ELF-1 (cell line): ENCODE data around the gene IFI27L1.

ENCODE experiments used
- DNase-seq: peaks from one replicate; pipeline ENCODE4 v3.0.0-alpha.2; 2016; ENCODE audit warnings: low read depth, low spot score

Gene IFI27L1

GRCh38 chr14:94080621-94081385 lies at the start of gene IFI27L1, which contains the start of gene DDX24:
TSS of gene IFI27L1 (plus strand) at chr14:94081310. CDS start at chr14:94096938, 15,628 bp downstream.
TSS of gene DDX24 (minus strand) at chr14:94081202. CDS start at chr14:94079742, 1,460 bp downstream.
- DNase-seq = peak; percentile 92

GRCh38 chr14:94031883-94032279 lies 49.2 kb upstream of the IFI27L1 start:
- no peak for DNase-seq

- no peak for DNase-seq
These were observed 46.2 kb upstream of the IFI27L1 start for GRCh38 chr14:94034886-94035285.

GRCh38 chr14:94036313-94037167 lies 44.6 kb upstream of the IFI27L1 start:
- DNase-seq = peak; percentile 92

GRCh38 chr14:94037954-94038353 lies 43.2 kb upstream of the IFI27L1 start:
- no peak for DNase-seq

- DNase-seq = no peak
These were observed 42.6 kb upstream of the IFI27L1 start for GRCh38 chr14:94038510-94038909.

- no peak for DNase-seq
These were observed 42.0 kb upstream of the IFI27L1 start for GRCh38 chr14:94038921-94039629.

GRCh38 chr14:94040247-94040646 lies 40.9 kb upstream of the IFI27L1 start:
- DNase-seq = no peak

GRCh38 chr14:94040796-94041195 lies 40.3 kb upstream of the IFI27L1 start:
- DNase-seq = no peak

- no peak for DNase-seq
These were observed 39.4 kb upstream of the IFI27L1 start for GRCh38 chr14:94041551-94042346.

GRCh38 chr14:94042433-94043091 lies 38.5 kb upstream of the IFI27L1 start:
- no peak for DNase-seq

GRCh38 chr14:94043111-94043755 lies 37.9 kb upstream of the IFI27L1 start:
- no peak for DNase-seq

GRCh38 chr14:94043756-94044475 lies 37.2 kb upstream of the IFI27L1 start:
- DNase-seq = no peak

- DNase-seq = no peak
These were observed 36.5 kb upstream of the IFI27L1 start for GRCh38 chr14:94044476-94045091.

- DNase-seq = no peak
These were observed 36.0 kb upstream of the IFI27L1 start for GRCh38 chr14:94045101-94045500.

GRCh38 chr14:94045563-94046345 lies 35.4 kb upstream of the IFI27L1 start:
- no peak for DNase-seq

GRCh38 chr14:94046696-94047250 lies 34.3 kb upstream of the IFI27L1 start:
- DNase-seq = no peak

- no peak for DNase-seq
These were observed 33.5 kb upstream of the IFI27L1 start for GRCh38 chr14:94047581-94047980.
